ENCODE measurements around the gene EPSTI1.

Gene EPSTI1

DNA sequence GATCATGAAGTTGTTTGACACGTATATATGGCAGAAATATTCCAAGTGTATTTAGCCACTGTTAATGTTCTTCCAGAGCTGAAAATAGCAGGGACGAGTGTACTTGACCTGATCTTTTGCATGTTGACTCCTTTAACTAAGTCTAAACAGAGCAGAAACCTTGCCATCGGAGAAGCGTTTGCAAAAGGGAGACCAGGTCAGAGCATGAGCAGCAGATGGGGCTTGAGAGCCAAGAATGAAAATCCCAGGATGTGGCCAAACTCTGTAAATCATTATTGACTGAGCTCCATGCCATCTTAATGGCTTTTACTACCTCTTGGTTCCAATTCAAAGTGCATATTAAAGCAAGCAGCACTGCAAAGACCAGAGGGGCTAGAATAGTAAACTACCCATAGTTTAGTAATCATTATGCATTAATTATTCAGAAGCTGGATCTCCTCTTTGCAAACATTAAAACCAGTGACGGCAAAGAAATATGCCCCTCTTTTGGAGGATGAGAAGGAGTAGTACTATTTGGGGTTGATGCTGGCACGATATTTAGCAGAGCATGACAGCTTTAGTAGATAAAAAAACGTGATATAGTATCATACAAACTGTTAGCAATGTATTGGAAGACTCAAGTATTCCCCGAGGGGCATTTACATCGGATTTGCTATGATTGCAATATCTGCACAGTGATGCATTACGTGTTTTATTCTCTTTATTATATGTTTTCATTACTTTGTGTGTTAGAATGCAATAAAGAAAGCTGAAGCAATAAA is 154.9 kb downstream of the EPSTI1 start:
- DNase-seq = no peak
